ENCODE results near the gene XPR1.

Gene XPR1

DNA sequence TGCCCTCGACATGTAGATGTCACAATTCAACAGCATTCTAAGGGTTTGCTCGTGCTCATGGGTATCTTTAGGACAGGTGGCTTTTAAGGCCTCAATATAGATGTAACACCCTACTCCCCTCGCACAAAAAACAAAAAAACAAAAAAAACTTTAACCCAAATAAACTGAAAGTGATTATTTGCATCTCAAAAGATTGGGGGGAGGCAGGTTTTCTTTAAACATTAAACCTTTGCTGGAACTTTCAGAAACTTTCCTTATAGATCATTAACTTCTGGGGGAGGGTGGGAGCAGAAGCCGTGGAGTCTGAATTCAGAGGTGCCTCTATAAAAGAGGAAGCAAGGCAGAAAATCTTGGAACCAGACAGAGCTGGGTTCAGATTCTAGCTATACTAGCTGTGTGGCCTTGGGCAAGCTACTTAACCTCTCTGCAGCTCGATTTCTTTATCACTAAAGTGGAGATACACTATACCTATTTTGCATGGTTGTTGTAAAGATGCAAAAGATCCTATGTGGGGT, 277.7 kb downstream of the XPR1 start:
- in situ Hi-C loops (cut with MboI; ENCODE audit: low sequenced_read_pairs), result no loop called here

GRCh38 chr1:180911640-180912191, 279.9 kb downstream of the XPR1 start:
- in situ Hi-C loops (cut with MboI; ENCODE audit: low sequenced_read_pairs), result no loop called here

DNA sequence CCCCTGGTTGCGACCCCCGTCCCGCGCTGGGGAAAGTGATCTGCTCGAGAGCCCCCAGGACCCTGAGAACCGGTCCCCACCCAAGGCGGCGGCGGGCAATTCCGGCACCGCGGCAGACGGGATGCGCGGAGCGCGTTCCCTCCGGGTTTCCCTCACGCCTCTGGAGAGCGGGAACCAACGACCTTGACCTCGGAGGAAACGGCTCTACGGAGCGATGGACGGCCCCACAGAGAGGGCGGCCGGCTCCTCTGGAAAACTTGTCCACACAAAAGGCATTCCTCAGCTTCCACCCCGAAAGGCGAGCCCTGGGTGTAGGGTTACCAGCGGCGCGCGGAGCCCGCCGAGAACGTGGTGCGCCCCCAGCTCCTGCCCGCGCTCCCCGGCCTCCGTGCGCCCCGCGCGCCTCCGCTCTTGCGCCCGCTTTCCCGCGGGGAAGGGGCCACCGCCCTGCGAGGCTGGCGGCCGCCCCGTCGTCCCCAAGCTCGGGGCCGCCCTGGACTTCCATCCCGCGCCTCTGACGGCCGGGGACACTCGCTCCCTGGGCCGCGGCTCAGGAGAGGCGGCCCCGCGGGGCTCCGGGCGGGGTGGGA, 280.5 kb downstream of the XPR1 start:
- in situ Hi-C loops (cut with MboI; ENCODE audit: low sequenced_read_pairs), result no loop called here

GRCh38 chr1:180912801-180913565, 281.2 kb downstream of the XPR1 start, which contains the start of gene KIAA1614:
TSS of gene KIAA1614 (plus strand) at chr1:180912897. CDS start at chr1:180913244, 347 bp downstream.
- in situ Hi-C loops (cut with MboI; ENCODE audit: low sequenced_read_pairs), result no loop called here

DNA sequence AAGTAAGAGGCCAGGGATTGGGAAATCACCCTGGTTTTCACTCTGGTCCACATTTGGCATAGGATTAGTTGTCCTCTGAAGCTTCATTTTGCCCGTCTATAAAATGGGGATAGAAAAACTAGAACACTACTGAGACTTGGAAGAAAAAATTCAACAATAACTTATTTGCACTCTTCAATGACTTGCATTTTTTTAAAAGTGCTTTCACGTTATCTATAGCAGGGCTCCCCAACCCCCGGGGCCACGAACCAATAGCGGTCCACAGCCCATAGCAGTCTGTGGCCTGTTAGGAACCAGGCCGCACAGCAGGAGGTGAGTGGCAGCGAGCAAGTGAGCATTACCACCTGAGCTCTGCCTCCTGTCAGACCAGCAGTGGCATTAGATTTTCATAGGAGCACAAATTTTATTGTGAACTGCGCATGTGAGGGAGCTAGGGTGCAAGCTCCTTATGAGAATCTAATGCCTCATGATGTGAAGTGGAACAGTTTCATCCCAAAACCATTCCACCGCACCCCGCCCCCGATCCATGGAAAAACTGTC, 283.7 kb downstream of the XPR1 start:
- in situ Hi-C loops (cut with MboI; ENCODE audit: low sequenced_read_pairs), result no loop called here

DNA sequence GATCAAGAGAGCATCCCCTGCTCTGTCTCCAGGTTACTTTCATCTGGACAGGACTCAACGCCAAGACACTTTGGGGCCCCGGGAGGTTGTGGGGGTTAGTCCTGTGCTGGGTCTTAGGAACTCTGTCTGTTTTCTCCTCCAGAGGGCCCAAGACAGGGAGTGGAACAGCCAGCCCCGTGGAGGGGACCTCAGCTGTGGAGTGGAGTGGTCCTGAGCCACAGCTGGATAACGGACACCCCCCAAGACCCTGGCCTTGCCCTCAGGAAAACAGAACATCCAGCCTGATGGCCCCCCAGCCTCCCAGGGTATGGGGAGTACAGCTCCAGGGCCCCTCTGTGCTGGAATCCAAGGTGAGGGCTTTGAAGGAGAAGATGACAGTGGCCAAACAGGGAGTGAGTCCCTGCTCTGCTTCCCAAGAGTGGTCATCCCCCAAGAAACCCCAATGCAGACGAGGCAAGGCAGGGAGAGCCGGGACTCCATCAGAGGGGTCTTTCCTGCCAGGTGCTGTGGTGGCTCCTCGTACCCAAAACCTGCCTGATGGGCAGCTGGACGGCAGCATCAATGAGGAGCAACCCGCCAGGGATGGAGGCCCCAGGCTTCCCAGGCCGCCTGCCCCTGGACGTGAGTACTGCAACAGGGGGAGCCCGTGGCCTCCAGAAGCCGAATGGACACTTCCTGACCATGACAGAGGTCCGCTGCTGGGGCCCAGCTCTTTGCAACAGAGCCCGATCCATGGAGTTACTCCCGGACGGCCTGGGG, 284.4 kb downstream of the XPR1 start:
- in situ Hi-C loops (cut with MboI; ENCODE audit: low sequenced_read_pairs), result no loop called here

DNA sequence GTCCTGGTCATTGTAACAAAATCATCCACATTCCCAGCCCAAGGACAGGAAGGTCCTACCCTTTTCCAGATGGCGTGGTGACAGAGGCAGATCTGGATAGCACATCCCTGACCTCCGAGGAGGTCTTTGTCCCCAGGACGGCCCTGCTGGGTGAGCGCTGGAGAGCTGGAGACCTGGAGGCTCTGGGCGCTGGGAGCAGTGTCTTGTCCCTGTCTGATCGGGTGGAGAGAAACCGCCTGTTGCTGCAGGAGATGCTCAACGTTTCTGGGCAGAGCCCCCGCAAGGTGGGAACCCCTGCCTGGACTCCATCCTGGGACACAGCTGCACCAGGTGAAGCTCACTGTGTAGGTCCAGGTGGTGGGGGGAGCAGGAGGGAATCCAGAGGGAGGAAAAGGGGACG, 284.9 kb downstream of the XPR1 start:
- in situ Hi-C loops (cut with MboI; ENCODE audit: low sequenced_read_pairs), result no loop called here

DNA sequence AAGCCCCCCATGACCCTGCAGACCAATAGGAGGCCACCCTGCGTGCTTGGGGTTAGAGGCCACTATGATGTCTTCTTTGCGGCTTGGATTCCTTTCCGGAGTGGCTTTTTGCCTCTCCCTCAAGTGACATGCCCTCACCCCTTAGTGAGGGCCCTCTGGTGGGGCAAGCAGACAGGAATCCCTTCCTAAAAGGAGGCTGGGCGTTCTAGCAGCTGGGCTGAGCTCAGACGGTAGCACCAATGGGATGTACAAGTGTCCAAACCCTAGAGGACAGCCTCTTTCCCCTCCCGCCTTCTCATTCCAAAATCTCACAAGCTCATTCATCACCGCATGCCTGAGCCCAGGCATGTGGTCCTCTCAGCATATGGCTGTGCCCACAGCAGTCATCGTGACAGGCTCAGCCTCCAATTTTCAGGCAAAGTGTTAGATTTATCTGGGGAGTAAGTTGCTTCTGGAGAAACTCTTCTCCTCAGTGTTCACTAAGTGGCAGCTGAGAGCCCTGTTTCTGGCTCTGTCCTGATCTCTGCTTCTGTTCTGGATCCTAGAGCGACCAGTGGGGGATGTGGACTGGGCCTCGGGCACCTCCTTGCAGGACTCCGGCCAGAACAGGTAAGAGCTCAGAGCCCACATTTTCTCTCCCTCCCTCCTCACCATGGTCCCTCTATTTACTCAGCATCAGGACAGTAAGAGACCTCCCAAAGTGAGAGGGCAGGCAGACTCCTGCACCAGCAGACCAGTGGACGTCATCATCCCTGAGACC, 285.7 kb downstream of the XPR1 start:
- in situ Hi-C loops (cut with MboI; ENCODE audit: low sequenced_read_pairs), result no loop called here

GRCh38 chr1:180918519-180918918, 286.7 kb downstream of the XPR1 start:
- in situ Hi-C loops (cut with MboI; ENCODE audit: low sequenced_read_pairs), result no loop called here

DNA sequence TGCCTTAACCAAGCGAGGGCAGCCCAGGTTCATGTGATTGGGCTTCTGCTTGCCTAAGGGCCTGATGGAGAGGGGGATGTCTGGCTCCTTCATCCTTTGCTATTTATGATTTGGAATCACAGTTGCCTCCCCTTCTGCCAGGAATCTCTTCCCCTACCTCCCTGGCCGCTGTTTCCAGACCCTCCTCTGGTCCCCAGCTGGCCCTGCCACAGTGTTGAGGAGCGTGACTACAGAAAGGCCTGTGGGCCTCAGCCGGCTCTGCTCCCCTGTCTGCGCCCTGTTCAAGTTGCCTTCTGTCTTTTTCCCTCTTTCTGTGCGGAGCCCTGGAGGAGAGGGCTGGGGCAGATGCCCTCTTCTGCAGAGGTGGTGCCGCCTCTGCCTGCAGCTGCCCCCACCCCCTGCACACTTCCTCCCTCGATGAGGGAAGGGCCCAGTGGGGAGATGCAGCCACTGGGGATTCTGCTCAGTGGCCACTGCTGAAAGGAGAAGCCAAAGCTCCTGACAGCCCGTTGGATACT, 287.4 kb downstream of the XPR1 start:
- in situ Hi-C loops (cut with MboI; ENCODE audit: low sequenced_read_pairs), result no loop called here

GRCh38 chr1:180920193-180920592, 288.4 kb downstream of the XPR1 start:
- in situ Hi-C loops (cut with MboI; ENCODE audit: low sequenced_read_pairs), result no loop called here

DNA sequence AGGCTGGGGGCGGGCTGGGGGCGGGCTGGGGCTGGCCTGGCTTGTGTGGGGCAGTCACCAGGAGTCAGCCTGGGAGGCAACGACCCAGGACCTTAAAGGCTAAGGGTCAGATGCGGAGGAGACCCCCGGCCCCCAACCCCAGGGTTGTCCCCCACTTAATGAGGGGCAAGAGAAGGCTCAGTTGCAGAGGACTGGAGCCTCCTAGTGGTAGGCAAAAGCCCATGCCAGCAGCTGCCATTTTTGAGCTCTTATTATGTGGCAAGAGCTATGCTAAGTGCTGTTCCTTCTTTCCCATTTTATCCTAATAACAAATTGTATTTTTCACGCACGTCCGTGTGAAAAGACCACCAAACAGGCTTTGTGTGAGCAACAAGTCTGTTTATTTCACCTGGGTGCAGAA, 288.9 kb downstream of the XPR1 start:
- in situ Hi-C loops (cut with MboI; ENCODE audit: low sequenced_read_pairs), result no loop called here

DNA sequence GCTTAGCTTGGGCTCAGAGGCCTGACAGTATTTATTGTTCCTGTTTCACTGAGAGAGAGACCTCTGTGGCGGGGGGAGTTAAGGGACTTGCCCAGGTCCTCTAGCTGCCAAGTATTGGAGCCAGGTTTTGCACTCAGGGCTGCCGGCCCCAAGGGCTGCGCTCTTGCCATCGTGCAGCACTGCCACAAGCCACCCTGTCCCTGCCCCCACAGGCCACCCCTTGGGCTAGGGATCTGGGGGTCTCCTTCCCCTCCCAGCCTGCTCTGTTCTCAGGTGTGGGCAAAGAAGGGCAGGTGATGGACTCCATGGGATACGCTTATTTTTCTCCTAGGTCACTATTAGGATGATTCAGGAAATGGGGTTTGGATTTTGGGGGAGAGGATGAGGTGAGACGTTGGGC, 289.6 kb downstream of the XPR1 start:
- in situ Hi-C loops (cut with MboI; ENCODE audit: low sequenced_read_pairs), result no loop called here

DNA sequence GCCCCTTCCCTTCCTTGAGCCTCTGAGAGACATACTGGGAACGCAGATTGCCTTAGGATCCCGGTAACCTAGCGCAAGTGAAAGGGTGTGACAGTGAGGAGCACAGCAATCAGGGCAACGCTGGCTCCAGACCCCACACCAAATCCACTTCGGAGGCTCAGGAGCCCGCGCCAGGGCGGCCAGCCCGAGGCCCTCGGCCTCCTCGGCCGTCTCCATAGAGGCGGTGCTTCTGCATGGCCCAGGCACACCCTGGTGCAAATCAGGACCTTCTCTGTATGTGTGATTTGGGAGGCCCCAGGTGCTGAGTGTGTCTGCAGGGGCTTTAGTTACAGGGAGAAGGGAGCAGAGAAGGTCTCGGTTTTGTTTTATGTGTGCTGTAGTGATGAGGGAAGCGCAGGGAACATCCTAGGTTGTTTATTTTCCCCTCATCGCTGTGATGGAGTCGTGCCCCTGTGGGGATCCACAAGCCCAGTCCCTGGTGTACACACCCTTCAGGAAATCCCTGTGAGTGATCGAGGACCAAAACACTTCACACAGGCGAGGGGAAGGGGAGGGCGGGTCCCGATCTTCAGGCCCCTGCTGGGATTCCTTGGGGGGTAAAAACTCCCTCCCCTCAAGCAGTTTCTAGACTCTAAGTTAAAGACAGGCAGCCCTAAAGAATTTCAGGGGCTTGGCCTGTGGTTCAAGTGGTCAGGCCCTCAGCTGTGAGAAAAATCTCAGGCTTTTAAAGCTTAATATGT, 290.2 kb downstream of the XPR1 start:
- in situ Hi-C loops (cut with MboI; ENCODE audit: low sequenced_read_pairs), result no loop called here

- in situ Hi-C loops (cut with MboI; ENCODE audit: low sequenced_read_pairs), result no loop called here
These were observed 290.8 kb downstream of the XPR1 start for GRCh38 chr1:180922631-180923015.

DNA sequence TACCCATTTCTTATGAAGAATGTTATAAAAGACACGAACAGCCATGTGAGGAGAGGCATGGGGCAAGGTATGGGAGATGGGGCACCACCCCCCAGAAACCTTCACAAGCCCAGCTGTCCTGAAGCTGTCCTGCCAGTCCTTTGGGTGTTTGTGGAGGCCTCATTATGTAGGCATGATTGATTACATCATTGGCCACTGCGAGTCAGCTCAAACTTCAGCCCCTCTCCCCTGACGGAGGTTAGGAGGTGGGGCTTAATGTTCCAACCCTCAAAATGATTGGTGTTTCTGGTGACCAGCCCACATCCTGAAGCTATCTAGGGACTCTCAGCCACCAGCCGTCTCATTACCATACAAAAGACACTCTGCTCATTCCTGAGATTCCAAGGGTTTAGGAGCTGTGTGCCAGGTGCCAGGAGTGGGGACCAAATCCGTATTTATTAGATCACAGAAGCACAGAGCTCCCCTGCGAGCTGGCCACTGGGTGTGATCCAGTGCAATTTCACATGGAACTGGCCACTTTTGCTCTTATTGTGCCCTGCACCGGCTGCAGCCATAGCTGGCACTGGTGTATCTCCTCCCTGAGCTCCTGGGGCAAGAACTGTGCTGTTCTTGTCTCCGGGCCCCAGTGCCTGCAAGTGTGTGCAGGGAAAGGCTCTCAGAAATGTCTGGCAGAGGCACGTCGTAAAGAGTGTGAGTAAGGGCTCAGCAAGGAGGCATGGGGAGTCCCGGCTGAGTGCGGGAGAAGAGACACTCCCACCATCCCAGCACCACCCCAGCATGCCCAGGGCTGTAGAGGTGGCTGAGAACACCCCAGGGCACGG, 291.4 kb downstream of the XPR1 start:
- in situ Hi-C loops (cut with MboI; ENCODE audit: low sequenced_read_pairs), result no loop called here

DNA sequence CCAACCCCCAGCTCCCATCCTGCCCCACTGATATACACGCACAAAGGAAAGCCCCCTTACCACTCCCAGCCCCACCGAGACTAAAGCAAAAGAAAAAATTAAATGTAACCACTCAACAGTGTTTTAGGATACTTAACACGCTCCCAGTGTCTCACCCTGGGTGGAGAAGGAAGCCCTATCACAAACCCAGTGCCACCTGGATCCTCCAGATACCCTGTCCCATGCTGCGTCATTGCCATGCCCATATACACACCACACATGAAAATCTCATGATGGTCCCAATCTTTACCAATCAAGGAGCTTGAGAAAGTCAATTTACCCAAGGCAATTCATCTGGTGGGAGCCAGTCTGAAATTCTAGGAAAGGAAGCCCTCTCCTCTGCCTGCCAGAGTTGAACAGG, 292.1 kb downstream of the XPR1 start:
- in situ Hi-C loops (cut with MboI; ENCODE audit: low sequenced_read_pairs), result no loop called here

DNA sequence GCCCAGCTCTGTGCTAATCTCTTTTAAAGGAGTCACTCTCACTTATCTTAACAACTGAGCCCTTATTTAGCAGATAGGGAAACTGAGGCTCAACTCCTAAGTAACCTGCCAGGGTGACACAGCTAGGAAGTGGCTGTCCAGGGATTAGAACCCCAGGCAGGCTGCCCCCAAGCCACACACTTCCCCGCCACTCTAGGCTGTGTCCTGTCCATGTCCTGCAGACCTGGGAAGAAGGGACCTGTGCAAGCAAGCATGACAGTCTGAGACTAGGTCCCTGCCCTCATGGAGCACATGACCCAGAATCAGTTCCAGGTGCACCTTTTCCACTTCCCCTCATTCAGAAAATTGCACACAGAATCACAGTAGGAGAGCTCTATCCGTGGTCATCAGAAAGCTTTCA, 293.1 kb downstream of the XPR1 start:
- in situ Hi-C loops (cut with MboI; ENCODE audit: low sequenced_read_pairs), result no loop called here

All from HL-60/S4 treated with retinoic acid at 250 ng/mL for 4 days and 3 days (cell line).